ENCODE results near the gene PPM1K. TPM values are rescaled to one million over a fixed set of nuclear protein-coding genes. Genes with fewer than 3 reads are reported as not detected.

Gene PPM1K
- total RNA-seq, 1 experiment from 2014 or later = 15.3 TPM

DNA sequence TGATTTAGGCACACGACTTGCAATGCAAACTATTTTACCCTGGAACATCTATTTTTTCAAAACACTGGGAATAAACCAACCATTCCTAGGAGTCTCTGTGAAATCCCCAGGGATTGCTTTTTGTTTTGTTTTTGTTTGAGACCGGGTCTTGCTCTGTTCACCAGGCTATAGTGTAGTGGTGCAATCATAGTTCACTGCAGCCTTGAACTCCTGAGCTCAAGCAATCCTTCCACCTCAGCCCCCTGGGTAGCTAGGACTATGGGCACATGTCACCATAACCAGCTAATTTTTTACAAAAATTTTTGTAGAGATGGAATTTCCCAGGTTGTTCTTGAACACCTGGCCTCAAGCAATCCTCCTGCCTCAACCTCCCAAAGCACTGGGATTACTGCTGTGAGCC is 37.8 kb downstream of the PPM1K start:
- H3K27me3 Mint-ChIP-seq (ENCODE audit: unreplicated experiment) = no peaks in the 10 kb centered on the region
- CTCF ChIA-PET = no interaction called here
- TF ChIP-seq, protein P1, sequence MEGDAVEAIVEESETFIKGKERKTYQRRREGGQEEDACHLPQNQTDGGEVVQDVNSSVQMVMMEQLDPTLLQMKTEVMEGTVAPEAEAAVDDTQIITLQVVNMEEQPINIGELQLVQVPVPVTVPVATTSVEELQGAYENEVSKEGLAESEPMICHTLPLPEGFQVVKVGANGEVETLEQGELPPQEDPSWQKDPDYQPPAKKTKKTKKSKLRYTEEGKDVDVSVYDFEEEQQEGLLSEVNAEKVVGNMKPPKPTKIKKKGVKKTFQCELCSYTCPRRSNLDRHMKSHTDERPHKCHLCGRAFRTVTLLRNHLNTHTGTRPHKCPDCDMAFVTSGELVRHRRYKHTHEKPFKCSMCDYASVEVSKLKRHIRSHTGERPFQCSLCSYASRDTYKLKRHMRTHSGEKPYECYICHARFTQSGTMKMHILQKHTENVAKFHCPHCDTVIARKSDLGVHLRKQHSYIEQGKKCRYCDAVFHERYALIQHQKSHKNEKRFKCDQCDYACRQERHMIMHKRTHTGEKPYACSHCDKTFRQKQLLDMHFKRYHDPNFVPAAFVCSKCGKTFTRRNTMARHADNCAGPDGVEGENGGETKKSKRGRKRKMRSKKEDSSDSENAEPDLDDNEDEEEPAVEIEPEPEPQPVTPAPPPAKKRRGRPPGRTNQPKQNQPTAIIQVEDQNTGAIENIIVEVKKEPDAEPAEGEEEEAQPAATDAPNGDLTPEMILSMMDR (IDR thresholded peaks at IDR 0.05; ENCODE audit: unreplicated experiment) = no peak
- H3K36me3 Mint-ChIP-seq (ENCODE audit: insufficient read depth, unreplicated experiment) = no peaks in the 10 kb centered on the region
- peaks cover 9% of the 10 kb centered on the region for H3K4me1 Mint-ChIP-seq (ENCODE audit: low read depth, unreplicated experiment)
- no peak overlapping the region for H3K4me3 Mint-ChIP-seq (ENCODE audit: low read depth, unreplicated experiment)
- intact Hi-C loops (cut with micrococcal nuclease; ENCODE audit: unreplicated experiment) = no loop called here
- H3K27ac Mint-ChIP-seq (ENCODE audit: unreplicated experiment) = no peak overlapping the region
- no peaks in the 10 kb centered on the region for H3K9me3 Mint-ChIP-seq (ENCODE audit: low read depth, unreplicated experiment)
- no TSS peak for BruUV-seq (replicated peaks)
- no peak for DNase-seq

DNA sequence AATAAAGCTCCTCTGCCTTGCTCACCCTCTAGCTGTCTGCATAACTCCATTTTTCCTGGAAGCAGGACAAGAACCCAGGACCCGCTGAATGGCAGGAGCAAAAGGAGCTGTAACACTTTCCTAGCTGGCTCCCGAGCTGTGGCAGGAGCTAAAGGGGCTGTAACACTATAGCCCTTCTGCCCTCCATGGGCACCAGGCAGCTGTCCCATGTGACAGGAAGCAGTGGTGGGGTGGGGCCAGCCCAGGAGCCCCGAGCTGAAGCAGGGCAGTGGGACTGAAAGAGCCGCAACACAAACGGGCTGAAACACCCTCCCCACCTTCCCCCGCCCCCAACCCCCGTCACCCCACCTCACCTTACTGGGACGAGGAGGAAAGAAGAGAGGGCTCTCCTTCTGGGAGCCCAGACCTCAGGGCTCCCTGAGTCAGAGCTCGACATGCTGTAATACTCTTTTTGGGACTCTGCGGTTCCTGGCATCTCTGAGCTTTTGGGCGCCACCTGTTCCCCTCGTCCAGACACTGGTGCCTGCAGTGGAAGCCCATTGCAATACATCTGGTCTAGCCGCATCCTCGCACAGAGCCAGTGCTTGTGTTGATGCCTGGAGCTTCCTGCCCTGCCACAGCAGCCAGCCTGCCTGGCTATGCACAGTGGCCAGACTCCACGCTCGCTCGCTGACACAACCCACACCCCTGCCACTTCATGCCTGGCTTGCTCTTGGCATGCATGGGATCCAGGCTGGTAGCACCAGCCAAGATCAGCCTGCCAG is 39.4 kb downstream of the PPM1K start:
- peaks cover 9% of the 10 kb centered on the region for H3K4me1 Mint-ChIP-seq (ENCODE audit: low read depth, unreplicated experiment)
- no peaks in the 10 kb centered on the region for H3K27me3 Mint-ChIP-seq (ENCODE audit: unreplicated experiment)
- intact Hi-C loops (cut with micrococcal nuclease; ENCODE audit: unreplicated experiment) = no loop called here
- no peaks in the 10 kb centered on the region for H3K36me3 Mint-ChIP-seq (ENCODE audit: insufficient read depth, unreplicated experiment)
- CTCF ChIA-PET = interaction anchor here (0.6 kb wide), 2 partner anchors 72 to 244 kb away, joined by 3 to 5 read pairs; no protein-coding TSS in a partner anchor
- no peak overlapping the region for H3K4me3 Mint-ChIP-seq (ENCODE audit: low read depth, unreplicated experiment)
- TF ChIP-seq, protein P1 (IDR thresholded peaks at IDR 0.05; ENCODE audit: unreplicated experiment) = no peak
- no peaks in the 10 kb centered on the region for H3K9me3 Mint-ChIP-seq (ENCODE audit: low read depth, unreplicated experiment)
- BruUV-seq (replicated peaks) = no TSS peak
- no peak overlapping the region for H3K27ac Mint-ChIP-seq (ENCODE audit: unreplicated experiment)
- no peak for DNase-seq

DNA sequence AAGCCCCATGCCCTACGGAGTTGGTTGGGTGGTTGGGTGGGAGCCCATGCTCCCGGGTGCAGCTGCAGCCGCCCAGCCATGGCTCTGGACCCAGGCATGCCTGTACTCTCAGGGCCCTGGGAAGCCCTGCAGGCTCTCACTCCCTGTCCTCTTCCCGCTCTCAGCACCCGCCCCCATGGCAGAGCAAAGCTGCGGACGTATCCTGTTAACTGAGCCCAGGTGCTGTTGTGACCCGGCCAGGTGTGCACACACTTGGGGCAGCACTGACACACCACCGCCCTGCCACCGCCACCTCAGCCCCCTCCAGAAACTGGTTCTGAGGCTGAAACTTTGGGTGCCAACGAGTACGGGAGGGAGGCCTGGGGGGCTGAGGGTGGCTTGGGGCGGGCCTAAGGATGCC is 40.3 kb downstream of the PPM1K start:
- CTCF ChIA-PET = no interaction called here
- no peak overlapping the region for H3K27ac Mint-ChIP-seq (ENCODE audit: unreplicated experiment)

DNA sequence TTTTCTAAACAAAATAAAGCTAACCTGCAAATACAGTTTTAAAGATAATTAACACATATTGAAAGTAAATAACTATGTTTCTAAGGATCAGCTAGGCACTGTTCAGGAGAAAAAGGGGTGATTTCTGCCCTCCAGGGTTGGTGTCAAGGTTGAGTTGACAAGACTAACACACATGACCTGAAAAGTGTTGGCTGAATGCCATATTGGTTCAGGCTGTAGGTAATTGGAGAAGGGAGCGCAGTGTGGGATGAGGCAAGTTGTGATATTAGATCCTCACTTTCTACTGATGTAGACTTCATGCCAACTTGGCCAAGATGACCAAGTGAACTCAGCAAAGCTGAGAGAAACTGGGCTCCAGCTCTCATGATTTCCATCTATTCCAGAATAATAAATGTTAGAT is 42.2 kb downstream of the PPM1K start:
- TF ChIP-seq, protein P1 (IDR thresholded peaks at IDR 0.05; ENCODE audit: unreplicated experiment) = no peak
- intact Hi-C loops (cut with micrococcal nuclease; ENCODE audit: unreplicated experiment) = no loop called here
- Mint-ChIP-seq H3K27ac (ENCODE audit: unreplicated experiment) (no peak overlapping the region), H3K4me1 (ENCODE audit: low read depth, unreplicated experiment) (no peaks in the 10 kb centered on the region), H3K9me3 (ENCODE audit: low read depth, unreplicated experiment) (no peaks in the 10 kb centered on the region), H3K36me3 (ENCODE audit: insufficient read depth, unreplicated experiment) (no peaks in the 10 kb centered on the region), H3K27me3 (ENCODE audit: unreplicated experiment) (no peaks in the 10 kb centered on the region), H3K4me3 (ENCODE audit: low read depth, unreplicated experiment) (no peak overlapping the region)
- no TSS peak for BruUV-seq (replicated peaks)
- CTCF ChIA-PET = no interaction called here
- no peak for DNase-seq

More for the DNA sequence above, 40.3 kb downstream of the PPM1K start:
- no TSS peak for BruUV-seq (replicated peaks)
- intact Hi-C loops (cut with micrococcal nuclease; ENCODE audit: unreplicated experiment) = no loop called here
- H3K4me3 Mint-ChIP-seq (ENCODE audit: low read depth, unreplicated experiment) = no peak overlapping the region
- peaks cover under 1% of the 10 kb centered on the region for H3K4me1 Mint-ChIP-seq (ENCODE audit: low read depth, unreplicated experiment)
- no peaks in the 10 kb centered on the region for H3K36me3 Mint-ChIP-seq (ENCODE audit: insufficient read depth, unreplicated experiment)
- H3K9me3 Mint-ChIP-seq (ENCODE audit: low read depth, unreplicated experiment) = no peaks in the 10 kb centered on the region
- no peak for DNase-seq
- TF ChIP-seq, protein P1 (IDR thresholded peaks at IDR 0.05; ENCODE audit: unreplicated experiment) = no peak
- H3K27me3 Mint-ChIP-seq (ENCODE audit: unreplicated experiment) = no peaks in the 10 kb centered on the region

Measured in Calu3 (cell line).